Lower leg skin (tissue), 3 donors: ENCODE measurements around the gene ERC2.

Source experiments
- CTCF ChIP-seq, 3 donors: fragments of 450-650 bp; IDR thresholded peaks; one replicate each; pipeline ENCODE4 v1.5.1; 2016; ENCODE audit warnings: antibody characterized with exemption in 3 of 3, mild to moderate bottlenecking in 3 of 3, moderate library complexity in 2 of 3
- POLR2A ChIP-seq, 2 donors: fragments of 450-650 bp; IDR thresholded peaks; one replicate each; pipeline ENCODE4 v1.6.1; 2016 to 2017; ENCODE audit warnings: antibody characterized with exemption in 2 of 2, mild to moderate bottlenecking in 1 of 2, moderate library complexity in 1 of 2

GRCh38 chr3:55544219-55544618, 924.0 kb downstream of the ERC2 start:
- TF ChIP-seq CTCF (IDR thresholded peaks at IDR 0.05): no peak
- TF ChIP-seq POLR2A (IDR thresholded peaks at IDR 0.05): no peak
